ENCODE results near the gene KMT2B. TPM values are rescaled to one million over a fixed set of nuclear protein-coding genes. Genes with fewer than 3 reads are reported as not detected.
A peak's percentile ranks its signal among the peaks of the same experiment; 100 is the strongest.

The KMT2B gene
- total and polyA plus RNA-seq, 9 of the 15 experiments (the other 6 are each of a cell fraction or from before 2014, with no cell fraction given) = 0.63 to 43.9 (median 8.1) TPM

DNA sequence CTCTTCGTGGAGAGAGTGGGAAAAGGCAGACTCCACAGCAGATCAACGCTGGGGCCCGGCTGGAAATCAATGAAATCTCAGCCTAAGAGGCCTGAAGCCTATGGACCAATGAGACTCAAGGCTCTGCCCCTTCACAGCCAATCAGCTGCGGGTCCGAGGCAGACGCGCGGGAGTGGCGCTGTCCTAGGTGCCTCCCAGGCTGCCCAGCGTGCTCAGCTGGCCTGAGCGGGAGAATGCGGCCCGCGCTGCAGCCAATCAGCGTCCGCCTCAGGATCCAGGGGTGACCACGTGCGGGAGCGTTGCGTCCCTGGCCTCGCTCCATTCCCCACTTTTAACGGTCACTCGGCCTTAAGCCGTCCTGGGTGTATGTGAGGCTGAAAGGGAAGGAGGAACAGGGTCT is 13.6 kb upstream of the KMT2B start, which contains the start of gene ZBTB32 (continued):
- no peak for TF ChIP-seq DMBX1 (CRISPR knock-in tag; IDR thresholded peaks at IDR 0.05; ENCODE audit: borderline replicate concordance)
- TF ChIP-seq, protein P1, sequence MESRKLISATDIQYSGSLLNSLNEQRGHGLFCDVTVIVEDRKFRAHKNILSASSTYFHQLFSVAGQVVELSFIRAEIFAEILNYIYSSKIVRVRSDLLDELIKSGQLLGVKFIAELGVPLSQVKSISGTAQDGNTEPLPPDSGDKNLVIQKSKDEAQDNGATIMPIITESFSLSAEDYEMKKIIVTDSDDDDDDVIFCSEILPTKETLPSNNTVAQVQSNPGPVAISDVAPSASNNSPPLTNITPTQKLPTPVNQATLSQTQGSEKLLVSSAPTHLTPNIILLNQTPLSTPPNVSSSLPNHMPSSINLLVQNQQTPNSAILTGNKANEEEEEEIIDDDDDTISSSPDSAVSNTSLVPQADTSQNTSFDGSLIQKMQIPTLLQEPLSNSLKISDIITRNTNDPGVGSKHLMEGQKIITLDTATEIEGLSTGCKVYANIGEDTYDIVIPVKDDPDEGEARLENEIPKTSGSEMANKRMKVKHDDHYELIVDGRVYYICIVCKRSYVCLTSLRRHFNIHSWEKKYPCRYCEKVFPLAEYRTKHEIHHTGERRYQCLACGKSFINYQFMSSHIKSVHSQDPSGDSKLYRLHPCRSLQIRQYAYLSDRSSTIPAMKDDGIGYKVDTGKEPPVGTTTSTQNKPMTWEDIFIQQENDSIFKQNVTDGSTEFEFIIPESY (CRISPR knock-in tag; IDR thresholded peaks at IDR 0.05) = peak; percentile 60; the same call in 1 of the 2 replicates
- TF ChIP-seq, protein P2, sequence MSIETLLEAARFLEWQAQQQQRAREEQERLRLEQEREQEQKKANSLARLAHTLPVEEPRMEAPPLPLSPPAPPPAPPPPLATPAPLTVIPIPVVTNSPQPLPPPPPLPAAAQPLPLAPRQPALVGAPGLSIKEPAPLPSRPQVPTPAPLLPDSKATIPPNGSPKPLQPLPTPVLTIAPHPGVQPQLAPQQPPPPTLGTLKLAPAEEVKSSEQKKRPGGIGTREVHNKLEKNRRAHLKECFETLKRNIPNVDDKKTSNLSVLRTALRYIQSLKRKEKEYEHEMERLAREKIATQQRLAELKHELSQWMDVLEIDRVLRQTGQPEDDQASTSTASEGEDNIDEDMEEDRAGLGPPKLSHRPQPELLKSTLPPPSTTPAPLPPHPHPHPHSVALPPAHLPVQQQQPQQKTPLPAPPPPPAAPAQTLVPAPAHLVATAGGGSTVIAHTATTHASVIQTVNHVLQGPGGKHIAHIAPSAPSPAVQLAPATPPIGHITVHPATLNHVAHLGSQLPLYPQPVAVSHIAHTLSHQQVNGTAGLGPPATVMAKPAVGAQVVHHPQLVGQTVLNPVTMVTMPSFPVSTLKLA (conservative IDR thresholded peaks at IDR 0.05) = peak; percentile 80 to 84
- TF ChIP-seq RNF2 (IDR thresholded peaks at IDR 0.05) = peak; percentile 83; the same call in 1 of the 2 replicates
- TF ChIP-seq BRCA1 (IDR thresholded peaks at IDR 0.05) = no peak
- TF ChIP-seq BRCA1 (CRISPR knock-in tag; IDR thresholded peaks at IDR 0.05) = no peak
- TF ChIP-seq ZNF224 (CRISPR knock-in tag; IDR thresholded peaks at IDR 0.05) = peak; percentile 63; the same call in 1 of the 2 replicates
- no peak for TF ChIP-seq ETV1 (tag; conservative IDR thresholded peaks at IDR 0.05; ENCODE audit: low read depth)
- TF ChIP-seq ZSCAN29 (IDR thresholded peaks at IDR 0.05) = no peak
- TF ChIP-seq NFE2 (IDR thresholded peaks at IDR 0.05; ENCODE audit: low read depth) = no peak
- peak; percentile 49; the same call in 1 of the 2 replicates for TF ChIP-seq RAD51 (IDR thresholded peaks at IDR 0.05; ENCODE audit: borderline replicate concordance, low read depth)
- TF ChIP-seq C11orf30 (IDR thresholded peaks at IDR 0.05; ENCODE audit: low read depth) = no peak
- TF ChIP-seq, protein P3, sequence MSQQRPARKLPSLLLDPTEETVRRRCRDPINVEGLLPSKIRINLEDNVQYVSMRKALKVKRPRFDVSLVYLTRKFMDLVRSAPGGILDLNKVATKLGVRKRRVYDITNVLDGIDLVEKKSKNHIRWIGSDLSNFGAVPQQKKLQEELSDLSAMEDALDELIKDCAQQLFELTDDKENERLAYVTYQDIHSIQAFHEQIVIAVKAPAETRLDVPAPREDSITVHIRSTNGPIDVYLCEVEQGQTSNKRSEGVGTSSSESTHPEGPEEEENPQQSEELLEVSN (IDR thresholded peaks at IDR 0.05; ENCODE audit: borderline replicate concordance in 1 of 2, extremely low read depth in 1 of 2, insufficient read depth in 1 of 2, insufficient read length in 1 of 2, low read depth in 1 of 2, low read length in 1 of 2, poor library complexity in 1 of 2, severe bottlenecking in 1 of 2) = peak; percentile 100
- TF ChIP-seq, protein P4, sequence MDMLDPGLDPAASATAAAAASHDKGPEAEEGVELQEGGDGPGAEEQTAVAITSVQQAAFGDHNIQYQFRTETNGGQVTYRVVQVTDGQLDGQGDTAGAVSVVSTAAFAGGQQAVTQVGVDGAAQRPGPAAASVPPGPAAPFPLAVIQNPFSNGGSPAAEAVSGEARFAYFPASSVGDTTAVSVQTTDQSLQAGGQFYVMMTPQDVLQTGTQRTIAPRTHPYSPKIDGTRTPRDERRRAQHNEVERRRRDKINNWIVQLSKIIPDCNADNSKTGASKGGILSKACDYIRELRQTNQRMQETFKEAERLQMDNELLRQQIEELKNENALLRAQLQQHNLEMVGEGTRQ (CRISPR knock-in tag; IDR thresholded peaks at IDR 0.05) = peak; percentile 74
- TF ChIP-seq CBFA2T3 (IDR thresholded peaks at IDR 0.05) = no peak
- no peak for TF ChIP-seq THRA (IDR thresholded peaks at IDR 0.05)
- TF ChIP-seq BDP1 (IDR thresholded peaks at IDR 0.05; ENCODE audit: insufficient read depth, insufficient read length) = no peak

All from K562 (cell line).